ENCODE data around the gene SMOC1. TPM values are rescaled to one million over a fixed set of nuclear protein-coding genes. Genes with fewer than 3 reads are reported as not detected.

Gene SMOC1
- total RNA-seq, 2 donors from 2014 or later, result not detected

DNA sequence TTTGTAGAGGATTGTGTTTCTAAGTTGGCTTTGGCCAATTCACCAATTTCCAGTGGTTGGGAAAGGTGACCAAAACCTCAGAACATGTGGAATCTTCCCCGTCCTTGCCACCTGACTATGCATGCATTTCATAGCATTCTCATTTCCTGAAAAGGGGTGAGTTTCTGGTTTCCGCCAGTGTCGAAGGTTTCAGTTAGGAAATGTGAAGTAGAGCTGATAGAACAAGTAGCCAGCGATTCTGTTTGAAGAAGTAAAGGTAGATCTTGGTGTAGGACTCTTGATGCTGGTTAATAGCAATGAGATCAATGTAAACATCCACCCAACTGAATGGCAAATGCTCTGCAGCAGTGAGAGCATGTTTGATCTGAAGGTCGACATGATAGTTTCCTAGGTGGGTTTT, 15.9 kb downstream of the SMOC1 start:
- Histone ChIP-seq H3K27me3 (ENCODE audit: control insufficient read depth, insufficient read depth, low read length, poor library complexity, severe bottlenecking) (no peaks in the 10 kb centered on the region), H3K36me3 (ENCODE audit: control insufficient read depth, insufficient read depth, low read length) (no peaks in the 10 kb centered on the region), H3K4me1 (ENCODE audit: control insufficient read depth, insufficient read depth, low read length) (no peaks in the 10 kb centered on the region), H3K9ac (ENCODE audit: extremely low read depth, low read length, poor library complexity, severe bottlenecking) (no peak overlapping the region), H3K9me3 (ENCODE audit: control insufficient read depth, low read length) (peaks cover 11% of the 10 kb centered on the region), H3K4me3 (ENCODE audit: low read length) (no peak overlapping the region), H3K27ac (ENCODE audit: low read depth, low read length) (no peak overlapping the region)
- no peak for DNase-seq
- TF ChIP-seq, protein P1, sequence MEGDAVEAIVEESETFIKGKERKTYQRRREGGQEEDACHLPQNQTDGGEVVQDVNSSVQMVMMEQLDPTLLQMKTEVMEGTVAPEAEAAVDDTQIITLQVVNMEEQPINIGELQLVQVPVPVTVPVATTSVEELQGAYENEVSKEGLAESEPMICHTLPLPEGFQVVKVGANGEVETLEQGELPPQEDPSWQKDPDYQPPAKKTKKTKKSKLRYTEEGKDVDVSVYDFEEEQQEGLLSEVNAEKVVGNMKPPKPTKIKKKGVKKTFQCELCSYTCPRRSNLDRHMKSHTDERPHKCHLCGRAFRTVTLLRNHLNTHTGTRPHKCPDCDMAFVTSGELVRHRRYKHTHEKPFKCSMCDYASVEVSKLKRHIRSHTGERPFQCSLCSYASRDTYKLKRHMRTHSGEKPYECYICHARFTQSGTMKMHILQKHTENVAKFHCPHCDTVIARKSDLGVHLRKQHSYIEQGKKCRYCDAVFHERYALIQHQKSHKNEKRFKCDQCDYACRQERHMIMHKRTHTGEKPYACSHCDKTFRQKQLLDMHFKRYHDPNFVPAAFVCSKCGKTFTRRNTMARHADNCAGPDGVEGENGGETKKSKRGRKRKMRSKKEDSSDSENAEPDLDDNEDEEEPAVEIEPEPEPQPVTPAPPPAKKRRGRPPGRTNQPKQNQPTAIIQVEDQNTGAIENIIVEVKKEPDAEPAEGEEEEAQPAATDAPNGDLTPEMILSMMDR (conservative IDR thresholded peaks at IDR 0.05), result no peak
- Mint-ChIP-seq H3K27ac (no peak overlapping the region), H3K4me3 (no peak overlapping the region), H3K9me3 (peaks cover 19% of the 10 kb centered on the region), H3K36me3 (ENCODE audit: low read depth) (no peaks in the 10 kb centered on the region), H3K27me3 (ENCODE audit: insufficient read depth) (peaks cover 16% of the 10 kb centered on the region), H3K4me1 (no peaks in the 10 kb centered on the region)
- 91 to 96% methylated on average over 5 of the region's 5 CpGs for WGBS, 2 experiments (ENCODE audit: insufficient coverage in 1 of 2, insufficient read length in 1 of 2)

DNA sequence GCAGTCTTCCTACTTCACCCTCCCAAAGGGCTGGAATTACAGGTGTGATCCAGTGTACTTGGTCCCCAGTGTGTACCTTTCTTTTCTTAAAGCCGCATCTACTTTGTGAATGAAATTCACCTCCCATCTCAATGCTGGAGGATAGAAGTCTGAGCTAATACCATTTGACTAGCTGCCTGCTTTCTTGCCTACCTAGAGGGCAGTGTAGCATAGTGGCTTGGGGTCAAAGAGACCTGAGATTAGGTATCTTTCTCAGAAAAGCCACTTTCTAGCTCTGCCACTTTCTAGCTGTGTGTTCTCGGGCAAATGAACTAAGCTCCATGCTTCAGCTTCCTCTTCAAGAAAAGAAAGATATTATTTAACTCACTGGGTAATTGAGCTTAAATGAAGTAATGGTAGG, 16.9 kb downstream of the SMOC1 start:
- no peak for DNase-seq
- Histone ChIP-seq H3K4me1 (ENCODE audit: control insufficient read depth, insufficient read depth, low read length) (no peaks in the 10 kb centered on the region), H3K9me3 (ENCODE audit: control insufficient read depth, low read length) (peaks cover 11% of the 10 kb centered on the region), H3K4me3 (ENCODE audit: low read length) (no peak overlapping the region), H3K27me3 (ENCODE audit: control insufficient read depth, insufficient read depth, low read length, poor library complexity, severe bottlenecking) (no peaks in the 10 kb centered on the region), H3K36me3 (ENCODE audit: control insufficient read depth, insufficient read depth, low read length) (no peaks in the 10 kb centered on the region), H3K27ac (ENCODE audit: low read depth, low read length) (no peak overlapping the region), H3K9ac (ENCODE audit: extremely low read depth, low read length, poor library complexity, severe bottlenecking) (no peak overlapping the region)
- Mint-ChIP-seq H3K27me3 (ENCODE audit: insufficient read depth) (peaks cover 16% of the 10 kb centered on the region), H3K9me3 (peaks cover 19% of the 10 kb centered on the region), H3K27ac (no peak overlapping the region), H3K36me3 (ENCODE audit: low read depth) (no peaks in the 10 kb centered on the region), H3K4me3 (no peak overlapping the region), H3K4me1 (no peaks in the 10 kb centered on the region)
- 100% methylated on average over 2 of the region's 2 CpGs; no CpG with 5 or more reads in 1 of the 2 experiments for WGBS, 2 experiments (ENCODE audit: insufficient coverage in 1 of 2, insufficient read length in 1 of 2)
- TF ChIP-seq, protein P1 (conservative IDR thresholded peaks at IDR 0.05), result no peak

DNA sequence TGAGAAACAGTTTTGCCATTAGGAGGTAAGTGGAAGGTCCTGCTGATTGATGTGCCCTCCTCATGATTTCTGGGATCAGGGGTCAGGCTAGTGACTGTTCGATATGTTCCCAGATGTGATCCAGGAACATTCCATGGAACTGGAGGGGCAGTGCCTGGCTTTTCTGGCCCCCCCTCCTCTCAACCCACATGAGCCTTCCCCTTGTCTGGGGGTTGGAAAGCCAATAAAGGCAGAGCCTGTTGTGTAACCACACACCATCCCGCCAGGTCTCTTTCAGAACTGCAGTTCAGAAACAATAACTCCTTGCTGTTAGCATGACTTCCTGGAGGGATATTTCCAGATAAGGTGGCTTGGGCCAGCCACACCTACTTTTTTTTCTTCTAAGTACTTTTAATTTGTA, 17.8 kb downstream of the SMOC1 start:
- no peaks in the 10 kb centered on the region for H3K36me3 Mint-ChIP-seq (ENCODE audit: low read depth)
- 80 to 93% methylated on average over 1 to 2 of the region's 2 CpGs for WGBS, 2 experiments (ENCODE audit: insufficient coverage in 1 of 2, insufficient read length in 1 of 2)
- H3K9me3 ChIP-seq (ENCODE audit: control insufficient read depth, low read length), result peaks cover 11% of the 10 kb centered on the region
- H3K27ac Mint-ChIP-seq, result no peak overlapping the region
- no peak overlapping the region for H3K4me3 Mint-ChIP-seq
- H3K36me3 ChIP-seq (ENCODE audit: control insufficient read depth, insufficient read depth, low read length), result no peaks in the 10 kb centered on the region
- H3K9ac ChIP-seq (ENCODE audit: extremely low read depth, low read length, poor library complexity, severe bottlenecking), result no peak overlapping the region
- no peak overlapping the region for H3K27ac ChIP-seq (ENCODE audit: low read depth, low read length)
- H3K27me3 Mint-ChIP-seq (ENCODE audit: insufficient read depth), result peaks cover 16% of the 10 kb centered on the region
- TF ChIP-seq, protein P1 (conservative IDR thresholded peaks at IDR 0.05), result no peak
- H3K4me1 ChIP-seq (ENCODE audit: control insufficient read depth, insufficient read depth, low read length), result no peaks in the 10 kb centered on the region
- no peaks in the 10 kb centered on the region for H3K27me3 ChIP-seq (ENCODE audit: control insufficient read depth, insufficient read depth, low read length, poor library complexity, severe bottlenecking)
- H3K9me3 Mint-ChIP-seq, result peaks cover 25% of the 10 kb centered on the region
- DNase-seq, result no peak
- H3K4me1 Mint-ChIP-seq, result no peaks in the 10 kb centered on the region
- no peak overlapping the region for H3K4me3 ChIP-seq (ENCODE audit: low read length)

Data from endodermal cell (in vitro differentiated cells).